GM18867 (cell line): Measurements from ENCODE around the gene NRF1.

ENCODE experiments used
- ATAC-seq: cut with Tn5 transposase; IDR thresholded peaks from one replicate; pipeline ENCODE4 v1.9.1; 2021; ENCODE audit warnings: mild to moderate bottlenecking, moderate library complexity; ENCODE audit not compliant: unreplicated experiment

NRF1 gene

GRCh38 chr7:129676017-129676897 lies 64.7 kb downstream of the NRF1 start:
- ATAC-seq, result no peak

GRCh38 chr7:129677796-129678195 lies 66.3 kb downstream of the NRF1 start:
- ATAC-seq, result no peak

GRCh38 chr7:129678606-129679005 lies 67.1 kb downstream of the NRF1 start:
- no peak for ATAC-seq

GRCh38 chr7:129680400-129680799 lies 68.9 kb downstream of the NRF1 start:
- no peak for ATAC-seq

GRCh38 chr7:129684777-129685176 lies 73.3 kb downstream of the NRF1 start:
- no peak for ATAC-seq

GRCh38 chr7:129686063-129686462 lies 74.5 kb downstream of the NRF1 start:
- no peak for ATAC-seq

- ATAC-seq, result no peak
Measured at GRCh38 chr7:129688503-129689222, 77.1 kb downstream of the NRF1 start.

- no peak for ATAC-seq
Measured at GRCh38 chr7:129689995-129690581, 78.6 kb downstream of the NRF1 start.

GRCh38 chr7:129690701-129691100 lies 79.2 kb downstream of the NRF1 start:
- no peak for ATAC-seq

GRCh38 chr7:129698516-129699418 lies 87.2 kb downstream of the NRF1 start:
- no peak for ATAC-seq

GRCh38 chr7:129702316-129702715 lies 90.8 kb downstream of the NRF1 start:
- no peak for ATAC-seq

- no peak for ATAC-seq
Measured at GRCh38 chr7:129702761-129703338, 91.3 kb downstream of the NRF1 start.

- ATAC-seq, result no peak
Measured at GRCh38 chr7:129703751-129704150, 92.2 kb downstream of the NRF1 start.

- no peak for ATAC-seq
Measured at GRCh38 chr7:129707910-129708499, 96.5 kb downstream of the NRF1 start.

- ATAC-seq, result no peak
Measured at GRCh38 chr7:129713544-129713943, 102.0 kb downstream of the NRF1 start.

GRCh38 chr7:129714514-129715063 lies 103.1 kb downstream of the NRF1 start:
- no peak for ATAC-seq

- no peak for ATAC-seq
Measured at GRCh38 chr7:129719980-129720732, 108.6 kb downstream of the NRF1 start.

GRCh38 chr7:129721068-129721467 lies 109.5 kb downstream of the NRF1 start:
- no peak for ATAC-seq

GRCh38 chr7:129723679-129724078 lies 112.2 kb downstream of the NRF1 start:
- ATAC-seq, result no peak
